HG02623 (cell line): ENCODE data around the gene NOSTRIN.
"Not testable (repeated sequence)": the region's sequence is repeated elsewhere in the genome, so short reads cannot be mapped to it uniquely, and the experiment has no call there.

Experiments
- ATAC-seq: cut with Tn5 transposase; IDR thresholded peaks from one replicate; pipeline ENCODE4 v1.9.1; 2021; ENCODE audit warnings: moderate library complexity; ENCODE audit not compliant: unreplicated experiment

The NOSTRIN gene

GRCh38 chr2:168801961-168802858, at the start of gene NOSTRIN:
Gene NOSTRIN (plus strand): TSS chr2:168802637. CDS start chr2:168802647, 10 bp downstream.
- no peak for ATAC-seq

GRCh38 chr2:168753765-168754329, 48.6 kb upstream of the NOSTRIN start:
- ATAC-seq = no peak

- no peak for ATAC-seq
These were observed 45.2 kb upstream of the NOSTRIN start for GRCh38 chr2:168757223-168757622.

GRCh38 chr2:168758970-168759820, 43.2 kb upstream of the NOSTRIN start:
- peak; percentile 73 for ATAC-seq

GRCh38 chr2:168765401-168765800, 37.0 kb upstream of the NOSTRIN start:
- no peak for ATAC-seq

GRCh38 chr2:168766600-168766999, 35.8 kb upstream of the NOSTRIN start:
- ATAC-seq = no peak

GRCh38 chr2:168767258-168767657, 35.2 kb upstream of the NOSTRIN start:
- ATAC-seq = no peak

- ATAC-seq = not testable (repeated sequence)
These were observed 34.1 kb upstream of the NOSTRIN start for GRCh38 chr2:168768357-168768756.

GRCh38 chr2:168770796-168771195, 31.6 kb upstream of the NOSTRIN start:
- ATAC-seq = no peak

GRCh38 chr2:168772704-168773103, 29.7 kb upstream of the NOSTRIN start:
- ATAC-seq = no peak

GRCh38 chr2:168773128-168773527, 29.3 kb upstream of the NOSTRIN start:
- ATAC-seq = no peak

- ATAC-seq = no peak
These were observed 28.5 kb upstream of the NOSTRIN start for GRCh38 chr2:168773719-168774521.

GRCh38 chr2:168775837-168776236, 26.6 kb upstream of the NOSTRIN start:
- no peak for ATAC-seq

GRCh38 chr2:168780669-168781071, 21.8 kb upstream of the NOSTRIN start:
- ATAC-seq = no peak

GRCh38 chr2:168781191-168781817, 21.1 kb upstream of the NOSTRIN start:
- ATAC-seq = no peak

- no peak for ATAC-seq
These were observed 20.2 kb upstream of the NOSTRIN start for GRCh38 chr2:168782271-168782670.

GRCh38 chr2:168784993-168785392, 17.4 kb upstream of the NOSTRIN start:
- no peak for ATAC-seq

GRCh38 chr2:168787098-168787781, 15.2 kb upstream of the NOSTRIN start:
- ATAC-seq = no peak

GRCh38 chr2:168787782-168788376, 14.6 kb upstream of the NOSTRIN start:
- ATAC-seq = no peak
